ENCODE results near the gene MED23.

Gene MED23

GRCh38 chr6:131594074-131594473 lies 34.0 kb downstream of the MED23 start:
- no peak for TF ChIP-seq ZNF8 (CRISPR knock-in tag; IDR thresholded peaks at IDR 0.05)
- TF ChIP-seq ZNF70 (CRISPR knock-in tag; IDR thresholded peaks at IDR 0.05) = no peak
- no peak for TF ChIP-seq ZFP3 (CRISPR knock-in tag; IDR thresholded peaks at IDR 0.05)
- no peak for TF ChIP-seq CSDC2 (CRISPR knock-in tag; IDR thresholded peaks at IDR 0.05)
- no peak for TF ChIP-seq CREB5 (CRISPR knock-in tag; IDR thresholded peaks at IDR 0.05; ENCODE audit: low read depth)
- no peak for TF ChIP-seq ESRRG (CRISPR knock-in tag; IDR thresholded peaks at IDR 0.05)
- TF ChIP-seq BACH2 (CRISPR knock-in tag; IDR thresholded peaks at IDR 0.05; ENCODE audit: borderline replicate concordance) = no peak
- TF ChIP-seq ZC3H10 (CRISPR knock-in tag; IDR thresholded peaks at IDR 0.05) = no peak
- TF ChIP-seq PPARA (CRISPR knock-in tag; IDR thresholded peaks at IDR 0.05; ENCODE audit: borderline replicate concordance) = no peak
- no peak for TF ChIP-seq OSR1 (CRISPR knock-in tag; IDR thresholded peaks at IDR 0.05)
- no peak for TF ChIP-seq SNAI2 (CRISPR knock-in tag; IDR thresholded peaks at IDR 0.05)
- TF ChIP-seq TOX (CRISPR knock-in tag; IDR thresholded peaks at IDR 0.05; ENCODE audit: borderline replicate concordance) = no peak
- no peak for TF ChIP-seq GLIS3 (CRISPR knock-in tag; IDR thresholded peaks at IDR 0.05)
- no peak for TF ChIP-seq POU6F1 (CRISPR knock-in tag; IDR thresholded peaks at IDR 0.05; ENCODE audit: borderline replicate concordance, low read depth)
- no peak for TF ChIP-seq ARNTL (CRISPR knock-in tag; IDR thresholded peaks at IDR 0.05; ENCODE audit: borderline replicate concordance, low read depth)
- no peak for TF ChIP-seq TCF4 (CRISPR knock-in tag; IDR thresholded peaks at IDR 0.05; ENCODE audit: borderline replicate concordance)
- TF ChIP-seq TSHZ2 (CRISPR knock-in tag; IDR thresholded peaks at IDR 0.05) = no peak
- no peak for TF ChIP-seq CSRNP3 (CRISPR knock-in tag; IDR thresholded peaks at IDR 0.05)
- no peak for TF ChIP-seq RARB (CRISPR knock-in tag; IDR thresholded peaks at IDR 0.05)
- no peak for TF ChIP-seq ZFP30 (CRISPR knock-in tag; IDR thresholded peaks at IDR 0.05)
- ATAC-seq = no peak

- no peak for ATAC-seq
- TF ChIP-seq PATZ1 (CRISPR knock-in tag; IDR thresholded peaks at IDR 0.05; ENCODE audit: borderline replicate concordance) (no peak), ESRRG (CRISPR knock-in tag; IDR thresholded peaks at IDR 0.05) (no peak), CSRNP3 (CRISPR knock-in tag; IDR thresholded peaks at IDR 0.05) (no peak), ZNF8 (CRISPR knock-in tag; IDR thresholded peaks at IDR 0.05) (no peak), ISL1 (CRISPR knock-in tag; IDR thresholded peaks at IDR 0.05) (no peak), ZNF565 (CRISPR knock-in tag; conservative IDR thresholded peaks at IDR 0.05; ENCODE audit: low read depth) (no peak), TSHZ2 (CRISPR knock-in tag; IDR thresholded peaks at IDR 0.05) (no peak)
Measured at GRCh38 chr6:131592935-131593334, 35.1 kb downstream of the MED23 start.
